Left hindlimb (tissue), 1 donor: ENCODE data around the gene TFB2M.
"Not testable (repeated sequence)": the region's sequence is repeated elsewhere in the genome, so short reads cannot be mapped to it uniquely, and the experiment has no call there.

Experiments used
- DNase-seq: peaks from one replicate; pipeline ENCODE4 v3.0.0-alpha.2; 2018

TFB2M gene

DNA sequence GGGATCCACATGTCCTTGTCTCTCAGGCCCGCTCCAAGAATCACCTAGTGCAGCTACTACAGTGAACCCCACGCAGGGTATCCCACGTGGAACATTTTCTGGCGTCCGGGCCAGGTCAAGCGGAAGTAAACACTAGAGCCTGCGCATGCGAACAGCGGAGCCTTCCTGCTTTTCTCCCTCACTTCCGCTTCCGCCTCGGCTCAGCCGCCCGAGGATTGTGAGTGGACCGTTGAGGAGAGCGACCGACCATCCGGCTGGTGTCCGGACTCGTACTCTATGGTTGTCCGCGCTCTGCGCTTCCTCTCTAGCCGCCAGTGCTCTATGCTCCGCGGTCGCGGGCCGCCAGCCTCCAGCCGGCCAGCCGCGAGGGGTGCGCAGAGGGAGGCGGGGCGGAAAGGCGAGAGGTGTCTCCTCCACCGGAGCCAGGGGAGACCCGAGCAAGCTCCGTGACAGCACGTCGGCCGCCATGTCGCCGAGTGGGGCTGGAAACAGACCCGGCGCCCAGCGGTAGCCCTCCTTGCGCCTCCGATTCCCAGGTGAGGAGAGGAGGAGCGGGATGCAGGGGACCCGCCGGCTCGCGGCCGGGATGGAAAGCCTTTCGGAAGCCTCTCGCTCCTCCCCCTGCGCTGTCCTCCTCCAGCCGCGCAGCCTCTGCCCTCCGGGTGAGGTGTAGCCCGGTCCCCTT, at the start of gene TFB2M, which contains the start of gene CNST:
TSS of gene TFB2M (minus strand) at position 134 of the 685 bp plus-strand sequence. CDS start at position 11, 123 bp downstream.
TSS of gene CNST (plus strand) at position 329 of the 685 bp plus-strand sequence. CDS start 25,107 bp downstream, outside the sequence.
- DNase-seq: peak; percentile 100

DNA sequence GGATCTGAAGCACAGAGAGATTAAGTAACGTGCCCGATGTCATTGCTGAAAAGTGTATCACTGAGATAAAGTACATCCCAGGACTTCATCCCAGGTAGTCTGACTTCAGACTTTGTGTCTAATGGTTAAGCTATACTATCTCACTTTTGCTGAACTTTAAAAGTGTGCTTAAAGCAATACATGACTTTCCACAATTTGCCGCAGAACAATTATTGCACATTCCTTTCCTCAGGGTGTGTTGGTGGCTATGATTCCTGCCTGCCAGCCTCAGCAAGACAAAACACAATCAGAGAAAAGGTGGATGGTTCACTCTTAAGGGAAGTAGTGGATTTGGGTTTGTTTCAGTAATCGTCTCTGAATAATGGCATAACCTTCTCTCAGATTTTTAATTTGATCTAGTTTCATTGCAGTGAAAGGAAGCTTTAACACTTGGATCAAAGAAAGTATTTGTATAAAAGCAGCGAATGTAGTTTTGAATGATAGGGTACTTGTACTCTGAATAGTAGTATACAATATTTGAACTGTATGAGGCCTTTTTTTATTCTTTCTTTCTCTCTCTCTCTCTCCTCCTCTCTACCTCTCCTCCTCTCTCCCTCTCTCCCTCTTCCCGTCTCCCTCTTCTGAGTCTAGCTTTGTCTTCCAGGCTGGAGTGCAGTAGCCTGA, 47.2 kb upstream of the TFB2M start:
- no peak for DNase-seq

GRCh38 chr1:246609632-246610031, 43.6 kb upstream of the TFB2M start:
- DNase-seq: no peak

DNA sequence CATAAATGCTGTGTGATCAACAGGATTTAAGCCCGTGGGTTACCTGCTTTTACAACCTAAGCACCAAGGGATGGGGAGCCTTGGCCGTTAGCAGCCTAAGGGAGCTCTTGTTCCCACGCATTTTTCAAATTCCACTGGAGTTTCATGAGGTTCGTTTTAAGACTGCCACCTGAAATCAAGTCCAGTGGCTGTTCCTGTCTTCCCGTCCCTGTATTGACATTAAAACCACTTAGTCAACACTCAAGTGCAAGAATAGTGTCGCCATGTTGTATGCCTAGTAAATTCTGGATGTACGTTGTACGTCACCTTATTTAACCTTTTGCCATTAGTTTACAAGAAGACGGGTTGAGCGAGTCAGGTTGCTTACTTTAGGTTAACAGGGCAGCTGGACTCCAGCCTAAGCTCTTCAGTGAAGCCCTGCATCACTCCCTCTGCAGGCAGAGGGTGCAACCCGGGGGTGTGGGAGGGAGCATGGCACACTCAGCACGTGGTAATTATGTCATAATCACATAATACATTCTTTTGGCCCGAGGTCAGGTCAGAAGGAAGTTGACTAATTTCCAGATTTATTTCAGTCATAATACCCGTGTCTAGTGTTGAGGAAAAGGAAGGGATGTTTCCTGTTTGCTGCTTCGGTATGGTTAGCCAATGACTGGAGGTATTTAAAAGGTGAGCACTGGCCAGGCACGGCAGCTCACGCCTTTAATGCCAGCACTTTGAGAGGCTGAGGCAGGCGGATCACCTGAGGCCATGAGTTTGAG, 42.7 kb upstream of the TFB2M start:
- DNase-seq: peak; percentile 52

- no peak for DNase-seq
These were observed 41.4 kb upstream of the TFB2M start for GRCh38 chr1:246607462-246607861.

GRCh38 chr1:246605231-246605630, 39.2 kb upstream of the TFB2M start:
- DNase-seq: not testable (repeated sequence)

DNA sequence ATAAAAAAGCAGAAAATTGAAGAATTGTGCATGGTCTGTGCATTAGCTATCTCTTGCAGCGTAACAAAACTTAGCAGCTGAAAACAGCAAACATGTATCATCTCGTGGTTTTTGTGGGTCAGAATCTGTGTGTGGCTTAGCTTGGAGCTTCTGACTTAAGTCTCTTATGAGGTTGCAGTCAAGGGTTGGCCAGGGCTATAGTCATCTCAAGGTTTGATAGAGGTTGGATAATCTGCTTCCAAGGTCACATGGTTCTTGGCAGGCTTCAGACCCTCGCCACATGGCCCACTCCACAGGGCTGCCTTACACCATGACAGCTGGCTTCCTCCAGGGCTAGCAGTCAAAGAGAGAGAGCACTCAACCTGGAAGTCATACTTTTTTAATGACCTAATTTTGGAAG, 36.1 kb upstream of the TFB2M start:
- no peak for DNase-seq

- no peak for DNase-seq
These were observed 34.5 kb upstream of the TFB2M start for GRCh38 chr1:246600579-246600978.

GRCh38 chr1:246599315-246599714, 33.3 kb upstream of the TFB2M start:
- DNase-seq: no peak

- DNase-seq: no peak
These were observed 31.9 kb upstream of the TFB2M start for GRCh38 chr1:246597971-246598370.

DNA sequence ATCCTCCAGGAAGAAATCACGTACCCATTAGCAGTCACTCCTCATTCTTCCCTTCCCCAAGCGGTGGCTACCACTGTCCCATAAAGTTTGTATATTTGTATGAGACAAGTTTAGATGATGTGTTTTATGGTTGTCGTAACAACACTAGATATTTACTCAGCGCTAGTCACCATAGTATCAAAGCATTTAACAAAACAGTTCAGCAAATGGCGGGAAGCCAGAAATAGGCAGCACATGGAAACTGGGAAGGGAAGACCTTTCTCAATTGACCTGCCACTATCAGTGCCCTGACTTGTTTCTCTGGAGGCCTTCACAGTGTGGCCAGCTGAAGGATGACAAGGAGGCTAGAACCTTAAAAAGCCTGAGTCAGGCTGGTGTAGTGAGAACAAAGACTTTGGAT, 31.3 kb upstream of the TFB2M start:
- peak; percentile 42 for DNase-seq

DNA sequence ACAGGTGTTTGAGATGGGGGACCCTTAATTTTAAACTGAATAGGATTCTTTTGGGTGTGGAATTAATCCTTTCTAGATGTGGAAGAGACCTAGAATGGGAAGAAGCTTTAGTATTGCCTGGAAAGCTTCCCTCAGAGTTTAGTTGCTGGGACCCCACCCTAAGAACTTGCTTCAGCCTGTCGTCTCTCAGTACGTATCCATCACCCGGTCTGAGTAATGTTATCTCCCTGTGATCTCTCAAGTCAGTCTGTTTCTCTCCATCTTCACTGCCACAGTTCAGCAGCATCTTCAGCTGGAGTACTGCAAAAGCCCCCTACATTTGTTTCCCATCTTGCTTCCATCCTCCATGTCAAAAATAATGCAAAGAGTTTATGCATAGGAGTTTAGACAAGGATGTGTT, 29.1 kb upstream of the TFB2M start:
- no peak for DNase-seq

GRCh38 chr1:246592695-246593094, 26.6 kb upstream of the TFB2M start:
- no peak for DNase-seq

- no peak for DNase-seq
These were observed 25.9 kb upstream of the TFB2M start for GRCh38 chr1:246591958-246592357.

DNA sequence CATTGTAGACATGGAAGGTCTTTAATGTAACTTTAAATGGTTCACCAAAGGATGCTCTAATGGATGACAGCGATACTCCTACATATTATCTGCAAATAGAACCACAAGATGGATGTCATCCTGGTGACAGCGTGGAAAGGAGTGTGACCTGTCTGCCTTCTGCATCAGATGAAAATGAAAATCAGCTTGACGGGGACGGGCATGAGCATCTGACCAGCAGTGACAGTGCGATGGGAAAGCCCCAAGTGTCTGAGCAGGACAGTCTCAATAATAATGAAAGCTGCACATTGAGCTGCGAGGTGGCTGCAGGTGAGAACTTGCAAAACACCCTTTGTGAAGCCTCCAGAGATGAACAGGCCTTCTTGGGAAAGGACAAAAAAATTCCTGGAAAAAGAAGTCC, 25.4 kb upstream of the TFB2M start:
- no peak for DNase-seq

GRCh38 chr1:246591047-246591446, 25.0 kb upstream of the TFB2M start:
- no peak for DNase-seq

GRCh38 chr1:246589919-246590318, 23.9 kb upstream of the TFB2M start:
- not testable (repeated sequence) for DNase-seq

- no peak for DNase-seq
These were observed 22.2 kb upstream of the TFB2M start for GRCh38 chr1:246588159-246588721.

- no peak for DNase-seq
These were observed 21.5 kb upstream of the TFB2M start for GRCh38 chr1:246587606-246588005.

GRCh38 chr1:246587032-246587431, 21.0 kb upstream of the TFB2M start:
- no peak for DNase-seq

- no peak for DNase-seq
These were observed 17.6 kb upstream of the TFB2M start for GRCh38 chr1:246583448-246584185.

GRCh38 chr1:246583056-246583440, 17.0 kb upstream of the TFB2M start:
- DNase-seq: no peak
